Astrocyte (in vitro differentiated cells and primary cell): Measurements from ENCODE around the gene NDUFS8. TPM values are rescaled to one million over a fixed set of nuclear protein-coding genes. Genes with fewer than 3 reads are reported as not detected.

ENCODE experiments used
- DNase-seq: peaks from one replicate; pipeline ENCODE4 v3.0.0-alpha.2; 2010; ENCODE audit warnings: low read depth
- FAIRE-seq: peaks from 2 replicates; lab custom pipeline; 2011; peaks lifted over from hg19 to GRCh38; lab: Jason Lieb, UNC
- H2AFZ ChIP-seq: 2 replicates; pipeline ENCODE4 v1.6.0; 2012; ENCODE audit warnings: low read depth, low read length, inconsistent platforms
- H3K27ac ChIP-seq: 2 replicates; pipeline ENCODE4 v1.5.1; 2011; ENCODE audit warnings: low read depth, low read length, inconsistent platforms
- H3K27me3 ChIP-seq: 2 replicates; pipeline ENCODE4 v1.6.0; 2011; ENCODE audit warnings: low read length, inconsistent platforms; ENCODE audit not compliant: insufficient read depth
- H3K36me3 ChIP-seq: 2 replicates; pipeline ENCODE4 v1.5.1; 2011; ENCODE audit warnings: low read length, inconsistent platforms; ENCODE audit not compliant: insufficient read depth
- H3K4me1 ChIP-seq: 2 replicates; pipeline ENCODE4 v1.5.1; 2011; ENCODE audit warnings: low read length, inconsistent platforms; ENCODE audit not compliant: insufficient read depth
- H3K4me2 ChIP-seq: 2 replicates; pipeline ENCODE4 v1.6.0; 2012; ENCODE audit warnings: low read length, inconsistent platforms
- H3K4me3 ChIP-seq: 2 replicates; pipeline ENCODE4 v1.5.1; 2011; ENCODE audit warnings: low read depth, mild to moderate bottlenecking, low read length, inconsistent platforms; ENCODE audit not compliant: insufficient read depth
- H3K79me2 ChIP-seq: 2 replicates; pipeline ENCODE4 v1.6.0; 2012; ENCODE audit warnings: mild to moderate bottlenecking, low read length, inconsistent platforms; ENCODE audit not compliant: insufficient read depth
- H3K9ac ChIP-seq: 2 replicates; pipeline ENCODE4 v1.6.0; 2012; ENCODE audit warnings: mild to moderate bottlenecking, low read length, inconsistent platforms
- H3K9me3 ChIP-seq: 2 replicates; pipeline ENCODE4 v1.5.1; 2012; ENCODE audit warnings: low read depth, mild to moderate bottlenecking, low read length, inconsistent platforms; ENCODE audit not compliant: insufficient read depth
- H4K20me1 ChIP-seq: 2 replicates; pipeline ENCODE4 v1.6.0; 2012; ENCODE audit warnings: low read length, inconsistent platforms; ENCODE audit not compliant: insufficient read depth
- H3K27ac Mint-ChIP-seq: one replicate; pipeline ENCODE4 v1.8.0; 2021; ENCODE audit warnings: mild to moderate bottlenecking, mixed read lengths; ENCODE audit not compliant: unreplicated experiment
- H3K27me3 Mint-ChIP-seq: one replicate; pipeline ENCODE4 v1.8.0; 2021; ENCODE audit warnings: low read depth, mixed read lengths; ENCODE audit not compliant: unreplicated experiment
- H3K36me3 Mint-ChIP-seq: one replicate; pipeline ENCODE4 v1.8.0; 2021; ENCODE audit warnings: low read depth, mixed read lengths; ENCODE audit not compliant: unreplicated experiment
- H3K4me1 Mint-ChIP-seq: one replicate; pipeline ENCODE4 v1.8.0; 2021; ENCODE audit warnings: low read depth, mixed read lengths; ENCODE audit not compliant: unreplicated experiment
- H3K4me3 Mint-ChIP-seq: one replicate; pipeline ENCODE4 v1.8.0; 2021; ENCODE audit warnings: mild to moderate bottlenecking, moderate library complexity, mixed read lengths; ENCODE audit not compliant: unreplicated experiment
- H3K9me3 Mint-ChIP-seq: one replicate; pipeline ENCODE4 v1.8.0; 2021; ENCODE audit warnings: mild to moderate bottlenecking, mixed read lengths; ENCODE audit not compliant: unreplicated experiment
- CTCF ChIP-seq: IDR thresholded peaks from 2 replicates; pipeline ENCODE4 v1.5.1; 2011; ENCODE audit warnings: low read depth, mild to moderate bottlenecking, inconsistent platforms, low read length, moderate library complexity; ENCODE audit not compliant: insufficient read depth
- EZH2 ChIP-seq: IDR thresholded peaks from 2 replicates; pipeline ENCODE4 v1.6.1; 2012; ENCODE audit warnings: mild to moderate bottlenecking, low read length, inconsistent platforms; ENCODE audit not compliant: insufficient read depth
- total RNA-seq: library from RNA; stranded (reverse); gene quantifications from 2 replicates; pipeline ENCODE4 v1.2.1, GENCODE V29; 2021

The NDUFS8 gene
- total RNA-seq, 1 donor from 2014 or later = 159 TPM

- no peak overlapping the region for H3K4me3 Mint-ChIP-seq
- no peaks in the 10 kb centered on the region for H3K27me3 Mint-ChIP-seq
- no peak overlapping the region for H3K27ac Mint-ChIP-seq
- no peak overlapping the region for H3K4me2 ChIP-seq
- peaks cover 8% of the 10 kb centered on the region for H3K4me1 Mint-ChIP-seq
- no peak overlapping the region for H3K4me3 ChIP-seq
- H4K20me1 ChIP-seq = peaks cover 29% of the 10 kb centered on the region
- FAIRE-seq (no peak), DNase-seq (no peak)
- no peaks in the 10 kb centered on the region for H3K27me3 ChIP-seq
- peaks cover 15% of the 10 kb centered on the region for H3K36me3 Mint-ChIP-seq
- no peak for TF ChIP-seq CTCF
- TF ChIP-seq EZH2 = no peak
- H3K27ac ChIP-seq = no peak overlapping the region
- H3K9me3 Mint-ChIP-seq = no peaks in the 10 kb centered on the region
- H3K79me2 ChIP-seq = no peaks in the 10 kb centered on the region
- no peaks in the 10 kb centered on the region for H3K36me3 ChIP-seq
- H3K9me3 ChIP-seq = no peaks in the 10 kb centered on the region
- H3K9ac ChIP-seq = no peak overlapping the region
- peaks cover 7% of the 10 kb centered on the region for H3K4me1 ChIP-seq
- H2AFZ ChIP-seq = no peak overlapping the region
Observed at GRCh38 chr11:68050371-68050841, 19.9 kb downstream of the NDUFS8 start.

- TF ChIP-seq CTCF (no peak), EZH2 (no peak)
- no peak overlapping the region for H3K4me3 Mint-ChIP-seq
- no peaks in the 10 kb centered on the region for H3K27me3 ChIP-seq
- H3K27ac Mint-ChIP-seq = no peak overlapping the region
- no peaks in the 10 kb centered on the region for H3K9me3 ChIP-seq
- H3K36me3 ChIP-seq = no peaks in the 10 kb centered on the region
- no peak overlapping the region for H2AFZ ChIP-seq
- H3K4me2 ChIP-seq = no peak overlapping the region
- peaks cover 15% of the 10 kb centered on the region for H3K36me3 Mint-ChIP-seq
- H3K4me3 ChIP-seq = no peak overlapping the region
- peaks cover 7% of the 10 kb centered on the region for H3K4me1 ChIP-seq
- H3K27me3 Mint-ChIP-seq = no peaks in the 10 kb centered on the region
- peaks cover 29% of the 10 kb centered on the region for H4K20me1 ChIP-seq
- H3K9ac ChIP-seq = no peak overlapping the region
- H3K4me1 Mint-ChIP-seq = peaks cover 8% of the 10 kb centered on the region
- FAIRE-seq (no peak), DNase-seq (no peak)
- no peak overlapping the region for H3K27ac ChIP-seq
- H3K9me3 Mint-ChIP-seq = no peaks in the 10 kb centered on the region
- H3K79me2 ChIP-seq = no peaks in the 10 kb centered on the region
Observed at GRCh38 chr11:68051191-68052136, 21.0 kb downstream of the NDUFS8 start.
